HEK293 (cell line): ENCODE measurements around the gene ADORA3.

Experiments used
- KLF16 ChIP-seq: fragments of 450-650 bp; formaldehyde crosslinking; IDR thresholded peaks from 2 replicates; pipeline ENCODE4 v1.5.1; 2017; ENCODE audit warnings: missing biosample characterization, missing genetic modification characterization
- PBX3 ChIP-seq: sonication (generic); formaldehyde crosslinking; IDR thresholded peaks from 2 replicates; pipeline ENCODE4 v1.8.1; 2022; ENCODE audit warnings: mild to moderate bottlenecking, moderate library complexity, missing genetic modification reagents
- TCF7L2 ChIP-seq: IDR thresholded peaks from 2 replicates; pipeline ENCODE4 v1.6.1; 2011; ENCODE audit warnings: low read depth, mild to moderate bottlenecking, inconsistent platforms, low read length, moderate library complexity, borderline replicate concordance
- ZNF114 ChIP-seq: fragments of 450-650 bp; formaldehyde crosslinking; IDR thresholded peaks from 2 replicates; pipeline ENCODE4 v1.5.0; 2017; ENCODE audit warnings: missing biosample characterization, missing genetic modification characterization
- ZNF302 ChIP-seq: fragments of 450-650 bp; formaldehyde crosslinking; IDR thresholded peaks from 2 replicates; pipeline ENCODE4 v1.5.1; 2016; ENCODE audit warnings: missing biosample characterization, missing genetic modification characterization, low read depth
- ZNF596 ChIP-seq: fragments of 450-650 bp; IDR thresholded peaks from 2 replicates; pipeline ENCODE4 v1.5.0; 2018; ENCODE audit warnings: missing biosample characterization, mild to moderate bottlenecking, missing genetic modification characterization, moderate library complexity
- ZNF654 ChIP-seq: fragments of 450-650 bp; formaldehyde crosslinking; IDR thresholded peaks from 2 replicates; pipeline ENCODE4 v1.5.1; 2016; ENCODE audit warnings: low read depth, missing biosample characterization, missing genetic modification characterization
- TF ChIP-seq, protein P1 (sequence below): fragments of 450-650 bp; formaldehyde crosslinking; IDR thresholded peaks from 2 replicates; pipeline ENCODE4 v1.5.1; 2016; ENCODE audit warnings: missing biosample characterization, missing genetic modification characterization

GRCh38 chr1:111491070-111491469 lies 12.4 kb downstream of the ADORA3 start:
- TF ChIP-seq TCF7L2 (no peak), ZNF654 (tag by site-specific recombination) (no peak), PBX3 (CRISPR knock-in tag) (no peak), ZNF302 (tag by site-specific recombination) (no peak), ZNF596 (tag by site-specific recombination) (no peak), KLF16 (tag by site-specific recombination) (no peak), ZNF114 (no peak)
- TF ChIP-seq, protein P1, sequence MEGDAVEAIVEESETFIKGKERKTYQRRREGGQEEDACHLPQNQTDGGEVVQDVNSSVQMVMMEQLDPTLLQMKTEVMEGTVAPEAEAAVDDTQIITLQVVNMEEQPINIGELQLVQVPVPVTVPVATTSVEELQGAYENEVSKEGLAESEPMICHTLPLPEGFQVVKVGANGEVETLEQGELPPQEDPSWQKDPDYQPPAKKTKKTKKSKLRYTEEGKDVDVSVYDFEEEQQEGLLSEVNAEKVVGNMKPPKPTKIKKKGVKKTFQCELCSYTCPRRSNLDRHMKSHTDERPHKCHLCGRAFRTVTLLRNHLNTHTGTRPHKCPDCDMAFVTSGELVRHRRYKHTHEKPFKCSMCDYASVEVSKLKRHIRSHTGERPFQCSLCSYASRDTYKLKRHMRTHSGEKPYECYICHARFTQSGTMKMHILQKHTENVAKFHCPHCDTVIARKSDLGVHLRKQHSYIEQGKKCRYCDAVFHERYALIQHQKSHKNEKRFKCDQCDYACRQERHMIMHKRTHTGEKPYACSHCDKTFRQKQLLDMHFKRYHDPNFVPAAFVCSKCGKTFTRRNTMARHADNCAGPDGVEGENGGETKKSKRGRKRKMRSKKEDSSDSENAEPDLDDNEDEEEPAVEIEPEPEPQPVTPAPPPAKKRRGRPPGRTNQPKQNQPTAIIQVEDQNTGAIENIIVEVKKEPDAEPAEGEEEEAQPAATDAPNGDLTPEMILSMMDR (tag by site-specific recombination) = no peak
